IPS-NIHi7 (cell line): ENCODE results near the gene HS6ST2.
A peak's percentile ranks its signal among the peaks of the same experiment; 100 is the strongest.

Experiments used
- DNase-seq: peaks from one replicate; pipeline ENCODE4 v3.0.0; 2012; ENCODE audit warnings: mixed read lengths; ENCODE audit errors: extremely low spot score

The HS6ST2 gene

DNA sequence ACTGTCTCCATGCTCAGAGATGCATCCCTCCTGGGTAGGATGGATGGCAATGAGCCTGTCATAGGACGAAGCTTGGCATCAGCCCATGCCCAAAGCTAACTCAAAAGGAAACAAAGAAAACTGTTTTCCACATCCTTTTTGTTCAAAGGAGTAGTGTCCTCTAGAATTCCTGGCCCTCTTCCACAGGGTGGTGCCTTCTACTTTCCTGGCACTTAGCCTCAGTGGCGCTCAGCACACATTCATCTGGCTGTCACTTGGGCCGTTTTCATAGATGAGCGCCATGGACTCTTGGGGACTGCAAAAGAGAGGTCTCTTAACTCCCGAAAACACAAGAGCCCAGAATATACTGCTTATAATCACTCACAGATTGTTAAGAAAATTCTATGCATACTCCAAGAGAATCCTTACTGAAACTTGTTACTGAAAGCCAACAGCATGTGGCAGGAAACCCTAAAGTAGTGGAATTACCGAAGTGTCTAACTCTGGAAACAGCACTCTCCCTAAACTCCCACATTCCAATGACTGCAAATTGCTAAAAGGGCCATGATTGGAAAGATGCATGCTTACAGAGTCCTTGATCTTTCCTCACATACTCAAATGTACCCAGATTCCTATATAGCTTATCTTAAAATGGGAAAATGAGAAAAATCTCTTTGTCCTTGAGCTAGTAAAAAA lies 110.0 kb downstream of the HS6ST2 start:
- no peak for DNase-seq

DNA sequence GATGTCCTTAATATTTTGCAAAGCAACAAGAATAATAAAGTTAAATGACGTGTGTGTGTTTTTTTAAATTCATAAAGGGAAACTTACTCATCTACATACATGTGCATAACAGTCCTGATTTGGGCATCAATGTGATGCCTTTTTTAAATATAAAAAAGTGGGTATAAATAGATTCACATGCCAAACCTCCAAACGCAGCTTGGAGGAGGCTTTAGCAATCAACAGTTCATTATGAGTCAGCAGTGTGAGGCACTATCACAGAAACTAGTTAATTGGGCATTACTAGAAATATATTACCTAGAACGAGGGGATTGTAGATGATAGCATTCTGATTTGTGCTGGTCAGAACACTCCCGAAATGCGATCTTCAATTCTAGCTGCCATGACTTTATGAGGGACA lies 115.1 kb downstream of the HS6ST2 start:
- no peak for DNase-seq

DNA sequence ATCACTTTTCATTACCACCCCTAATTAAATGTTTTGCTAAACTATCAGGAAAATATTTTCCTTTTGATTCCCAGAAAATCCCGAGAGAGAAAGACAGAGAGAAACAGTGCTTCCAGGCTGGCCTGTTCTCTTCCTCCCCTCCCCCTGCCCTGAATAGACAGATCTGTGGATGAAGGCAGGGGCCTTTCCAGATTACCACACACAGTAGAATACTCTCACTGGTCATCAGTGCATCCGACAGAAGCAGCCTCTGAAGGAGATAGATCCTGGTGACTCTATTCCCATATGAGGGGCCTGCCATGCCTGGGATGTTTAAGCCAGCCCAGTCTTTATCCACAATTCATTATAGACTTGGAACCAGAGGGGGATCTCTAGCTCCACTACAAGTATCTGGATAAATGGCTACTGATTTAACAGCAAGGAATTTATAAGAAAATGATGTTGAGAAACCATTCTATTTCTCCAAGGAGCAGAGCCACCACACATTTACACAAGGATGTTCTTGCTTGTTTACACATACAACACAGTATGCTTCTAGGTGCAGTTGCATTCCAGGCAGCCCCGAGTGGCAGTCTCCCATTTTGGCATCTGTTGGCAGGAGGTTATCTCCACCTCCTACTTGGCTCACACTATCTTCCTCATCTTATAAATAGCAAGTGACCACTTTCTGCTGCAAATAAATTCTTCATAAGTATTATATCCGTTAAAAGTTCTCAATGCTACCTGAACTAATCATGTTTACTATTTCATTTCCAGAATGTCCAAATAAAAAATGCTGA lies 115.8 kb downstream of the HS6ST2 start:
- no peak for DNase-seq

DNA sequence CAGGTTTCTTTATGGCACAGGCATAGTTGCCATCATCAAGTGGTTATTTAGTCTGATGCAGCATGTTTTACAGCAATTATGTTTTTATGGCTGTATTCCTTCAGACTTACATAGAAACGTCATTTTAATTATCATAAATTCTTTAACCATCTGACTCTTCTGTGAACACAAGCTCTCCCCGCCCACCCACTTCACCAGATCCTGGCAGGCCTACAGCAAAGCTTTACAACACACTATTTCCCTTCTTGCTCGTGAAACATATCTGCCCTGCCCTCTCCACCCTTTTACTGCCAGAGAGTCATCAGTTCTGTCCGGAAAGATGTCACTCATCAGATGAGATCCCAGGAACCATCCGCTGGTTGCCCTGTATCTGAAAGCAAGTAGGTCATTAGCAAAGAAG lies 120.5 kb downstream of the HS6ST2 start:
- no peak for DNase-seq

DNA sequence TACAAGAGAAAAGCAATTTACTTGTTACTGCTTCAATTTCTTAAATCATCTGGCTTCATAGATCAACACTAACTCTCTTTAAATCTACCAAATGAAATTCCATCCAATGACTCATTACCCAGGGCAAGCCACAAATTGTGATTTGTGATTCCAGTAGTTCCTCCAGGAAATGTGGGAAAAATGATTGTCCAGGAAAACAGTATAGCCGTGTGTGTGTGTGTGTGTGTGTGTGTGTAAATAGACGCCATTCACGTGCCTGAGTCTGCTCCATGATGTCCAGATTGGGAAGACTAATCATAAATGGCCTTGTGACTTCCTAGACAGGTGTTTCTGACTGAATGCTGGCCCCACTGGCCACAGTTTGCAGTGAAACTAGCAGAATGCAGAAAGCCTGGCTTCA lies 121.3 kb downstream of the HS6ST2 start:
- DNase-seq: no peak

DNA sequence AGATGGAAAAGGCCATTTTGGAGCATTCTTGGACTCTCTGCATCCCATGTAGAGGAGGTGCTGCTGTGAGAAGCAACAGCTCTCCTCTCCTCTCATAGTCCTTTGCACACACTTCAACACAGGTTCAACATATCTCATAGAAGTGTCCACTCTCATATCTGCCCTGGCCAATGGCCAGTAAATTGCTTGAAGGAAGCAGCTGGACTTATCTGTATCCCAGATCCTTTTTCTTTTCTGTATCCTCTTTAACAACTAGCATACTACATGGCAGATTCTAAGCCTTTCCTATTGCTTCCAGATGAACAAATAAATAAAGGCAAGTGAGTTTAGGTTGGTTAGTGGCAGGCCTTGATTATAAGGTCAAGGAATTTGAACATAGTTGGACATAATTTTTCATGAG lies 122.0 kb downstream of the HS6ST2 start:
- no peak for DNase-seq

DNA sequence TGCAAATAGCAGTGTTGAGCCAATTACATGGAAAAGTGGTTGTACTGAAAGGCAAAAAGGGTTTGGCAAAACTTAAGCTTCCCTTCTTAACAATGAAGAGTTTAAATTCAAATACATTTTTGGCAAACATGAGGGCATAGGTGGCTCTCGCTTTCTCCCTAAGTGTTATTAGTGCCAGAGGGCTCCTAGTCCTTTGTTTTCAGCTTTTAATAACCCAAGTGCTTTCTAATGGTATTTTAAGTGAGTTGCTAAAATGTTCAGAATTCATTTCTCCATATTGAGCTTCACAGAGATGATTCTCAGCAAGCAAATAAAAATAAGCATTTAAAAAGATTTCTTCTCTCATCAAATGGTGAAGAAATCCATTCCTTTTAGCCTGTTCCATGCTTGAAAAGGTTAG lies 123.7 kb downstream of the HS6ST2 start:
- DNase-seq: no peak

DNA sequence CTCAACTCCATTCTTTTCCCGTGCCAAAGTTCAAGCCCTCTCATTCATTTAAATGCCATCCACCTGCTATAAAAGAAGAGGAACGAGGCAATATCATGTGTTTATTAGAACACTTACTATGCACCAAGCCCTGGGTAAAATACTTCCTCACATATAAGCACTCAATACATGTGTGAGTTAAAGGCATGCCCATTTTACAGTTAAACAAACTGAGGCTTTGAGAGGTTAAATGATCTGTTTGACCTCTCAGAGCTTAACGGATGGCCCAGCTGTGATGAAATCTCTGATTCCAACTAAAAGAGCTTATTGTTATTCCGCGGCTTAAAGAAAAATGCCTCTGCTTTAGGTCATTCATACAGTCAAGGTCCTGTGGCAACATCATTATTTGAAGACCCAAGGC lies 124.3 kb downstream of the HS6ST2 start:
- DNase-seq: no peak

DNA sequence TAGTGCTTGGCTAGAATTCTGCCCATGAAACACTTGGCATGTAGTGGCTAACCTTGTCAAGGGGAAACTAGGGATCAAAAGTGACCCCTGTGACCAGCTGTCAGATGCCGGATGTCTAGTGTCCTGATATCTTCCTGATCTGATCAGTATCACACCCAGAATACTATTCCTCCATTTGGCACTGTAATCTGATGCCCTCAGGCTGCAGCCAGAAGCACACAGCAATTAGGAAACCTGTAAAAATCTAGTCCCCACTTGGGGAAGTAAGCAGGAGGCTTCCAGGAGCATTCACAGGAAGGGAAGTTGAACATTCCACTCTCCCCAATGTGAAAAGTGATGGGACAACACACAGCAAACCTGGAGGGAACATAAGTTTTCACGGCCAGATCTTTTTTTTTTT lies 125.1 kb downstream of the HS6ST2 start:
- DNase-seq: no peak

DNA sequence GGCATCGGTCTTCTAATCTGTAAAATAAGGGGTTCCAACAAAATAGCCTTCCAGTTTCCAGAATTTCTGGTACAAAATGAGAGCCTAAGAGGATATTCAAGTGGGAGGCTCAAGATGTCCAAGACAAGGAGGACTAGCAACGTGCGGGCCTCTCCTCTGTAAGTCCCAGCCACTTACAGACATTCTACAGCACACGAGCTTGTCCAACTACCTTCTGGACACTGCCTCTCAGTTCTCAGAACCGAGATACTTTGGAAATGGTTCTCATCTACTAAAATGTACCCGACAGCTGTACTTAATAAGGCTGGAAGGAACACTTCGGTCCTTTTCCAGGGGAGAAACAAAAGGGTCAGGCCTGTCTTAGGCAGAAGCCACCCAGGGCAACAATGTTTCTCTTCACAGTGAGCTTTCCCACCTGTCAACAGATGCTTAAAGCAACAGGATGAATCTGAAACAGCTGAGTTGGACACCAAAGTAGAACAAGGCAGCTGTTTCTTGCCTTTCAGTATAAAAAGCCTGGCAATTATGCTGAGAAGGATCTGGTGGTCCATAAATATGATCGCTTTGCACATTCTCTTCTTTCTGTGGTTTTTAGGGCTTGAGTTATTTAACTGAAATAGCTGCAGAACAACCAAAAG lies 127.0 kb downstream of the HS6ST2 start:
- DNase-seq: no peak

DNA sequence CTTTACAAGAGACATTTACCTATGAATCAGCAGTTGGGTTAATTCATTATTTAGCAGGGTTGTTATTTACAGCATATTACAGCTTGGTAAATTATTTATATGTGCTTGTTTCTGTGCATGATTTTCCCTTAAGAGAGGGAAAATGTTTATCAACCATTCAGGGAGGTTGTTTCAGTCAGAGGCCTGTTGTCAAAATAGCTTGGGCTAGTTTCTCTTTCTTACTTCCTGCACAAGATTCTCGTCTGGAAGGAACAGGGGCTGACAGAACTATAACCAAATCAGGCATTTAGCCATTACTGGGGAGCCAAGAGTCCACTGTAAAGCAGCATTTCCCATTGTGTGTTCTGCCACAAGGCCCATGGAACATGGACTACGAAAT lies 135.8 kb downstream of the HS6ST2 start:
- no peak for DNase-seq

DNA sequence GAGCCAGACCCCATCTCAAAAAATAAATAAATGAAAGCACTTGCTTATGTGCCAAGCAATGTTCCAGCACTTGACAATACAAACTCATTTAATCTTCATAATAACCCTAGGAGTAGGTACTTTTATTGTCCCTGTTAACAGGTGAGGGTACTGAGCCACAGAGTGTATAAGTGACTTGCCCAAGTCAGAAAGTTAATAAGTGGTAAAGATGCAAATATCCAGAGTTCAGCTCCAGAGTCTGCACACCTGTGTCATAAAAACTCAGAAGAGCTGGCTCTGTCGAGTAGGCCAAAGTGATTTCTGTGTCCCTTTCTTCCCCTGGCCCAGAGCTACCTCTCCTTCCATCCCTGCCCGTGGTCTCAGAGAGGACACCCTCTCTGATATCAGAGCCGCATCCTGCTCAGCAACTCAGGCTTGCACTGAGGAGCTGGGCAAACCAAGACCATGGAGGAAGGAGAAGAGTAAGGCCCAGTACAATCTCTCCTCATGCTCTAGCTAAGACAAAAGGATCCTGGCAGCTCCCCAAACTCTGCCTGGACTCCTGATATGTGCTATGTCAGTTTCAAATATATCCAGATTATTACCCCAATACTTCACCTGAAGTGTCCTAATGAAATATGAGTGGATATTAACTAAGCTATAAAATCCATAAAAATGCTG lies 136.3 kb downstream of the HS6ST2 start:
- DNase-seq: no peak

DNA sequence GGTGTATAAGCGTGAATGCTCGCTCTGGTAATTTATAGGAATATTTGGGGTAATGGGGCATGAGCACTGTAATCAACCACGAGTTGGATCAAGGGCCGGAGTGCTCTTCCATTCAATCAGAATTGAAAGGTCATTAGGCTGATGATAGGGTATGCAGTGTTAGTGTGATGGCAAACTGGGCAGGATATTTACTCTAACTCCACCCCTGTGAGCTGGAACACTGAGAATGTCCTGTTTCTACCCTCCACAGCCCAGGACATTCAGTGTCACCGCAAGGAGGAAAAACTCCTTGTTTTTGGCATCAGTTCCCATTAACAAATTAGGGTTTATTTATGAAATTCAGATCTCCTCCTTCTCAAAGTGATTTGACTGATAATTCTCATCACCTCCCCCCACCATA lies 137.8 kb downstream of the HS6ST2 start:
- no peak for DNase-seq

DNA sequence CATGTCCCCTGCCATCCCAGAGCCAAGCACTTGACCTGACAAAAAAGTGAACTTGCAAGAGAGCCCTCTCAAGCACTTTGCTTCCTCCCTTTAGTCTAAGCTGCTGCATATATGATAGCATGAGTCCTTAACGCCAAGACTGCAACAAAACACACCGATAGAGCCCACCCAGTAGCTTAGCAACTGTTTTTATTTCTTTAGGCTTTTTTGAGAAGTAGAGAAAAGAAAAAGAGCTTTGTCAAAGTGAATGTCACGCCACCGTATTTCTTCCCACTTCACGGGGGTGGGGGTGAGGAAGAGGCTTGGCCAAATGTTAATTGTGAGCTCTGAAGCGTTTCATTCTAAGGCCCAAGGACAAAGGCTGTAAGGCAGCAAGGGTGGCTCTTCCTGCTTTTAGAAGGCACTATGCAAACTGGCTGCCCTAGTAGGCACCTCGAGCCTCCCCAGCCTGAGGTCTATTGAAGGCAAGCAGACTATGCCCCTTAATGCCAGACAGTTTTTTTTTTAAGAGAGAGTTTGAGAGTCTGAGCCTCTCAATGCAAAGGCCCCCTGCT lies 138.6 kb downstream of the HS6ST2 start:
- DNase-seq: no peak

DNA sequence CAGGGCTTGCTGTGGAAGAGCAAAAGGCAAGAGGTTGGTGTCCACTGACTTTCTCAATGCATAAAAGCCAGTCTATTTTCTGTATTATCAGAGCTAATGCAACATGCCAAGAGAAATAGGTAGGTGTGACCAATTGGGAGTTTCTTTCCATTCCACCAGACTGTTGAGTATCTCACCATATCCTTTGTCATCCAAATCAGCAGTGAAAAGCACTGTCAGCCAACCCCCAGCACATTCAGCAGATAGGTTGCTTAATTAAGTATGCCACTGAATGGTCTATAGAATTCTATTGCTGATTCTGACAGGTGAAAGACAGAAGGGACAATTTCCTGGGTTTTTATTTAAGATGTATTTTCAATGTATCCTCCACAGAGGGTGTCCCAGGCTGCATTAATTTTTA lies 139.8 kb downstream of the HS6ST2 start:
- DNase-seq: peak; percentile 41

DNA sequence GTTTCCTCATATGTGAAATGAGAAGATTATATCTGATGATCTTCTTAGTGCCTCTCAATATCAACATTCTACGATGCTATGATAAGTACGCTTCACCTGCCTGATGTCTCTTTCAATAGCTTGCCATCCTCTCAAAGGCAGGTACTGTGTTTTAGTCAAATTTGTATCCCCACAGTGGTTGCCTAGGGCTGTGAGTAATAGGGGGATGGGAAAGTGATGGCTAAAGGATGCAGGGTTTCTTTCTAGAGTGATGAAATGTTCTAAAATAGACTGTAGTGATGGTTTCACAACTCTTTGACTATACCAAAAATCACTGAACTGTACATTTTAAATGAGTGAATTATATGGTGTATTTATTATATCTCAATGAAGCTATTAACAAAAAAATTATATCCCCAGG lies 142.8 kb downstream of the HS6ST2 start:
- no peak for DNase-seq

DNA sequence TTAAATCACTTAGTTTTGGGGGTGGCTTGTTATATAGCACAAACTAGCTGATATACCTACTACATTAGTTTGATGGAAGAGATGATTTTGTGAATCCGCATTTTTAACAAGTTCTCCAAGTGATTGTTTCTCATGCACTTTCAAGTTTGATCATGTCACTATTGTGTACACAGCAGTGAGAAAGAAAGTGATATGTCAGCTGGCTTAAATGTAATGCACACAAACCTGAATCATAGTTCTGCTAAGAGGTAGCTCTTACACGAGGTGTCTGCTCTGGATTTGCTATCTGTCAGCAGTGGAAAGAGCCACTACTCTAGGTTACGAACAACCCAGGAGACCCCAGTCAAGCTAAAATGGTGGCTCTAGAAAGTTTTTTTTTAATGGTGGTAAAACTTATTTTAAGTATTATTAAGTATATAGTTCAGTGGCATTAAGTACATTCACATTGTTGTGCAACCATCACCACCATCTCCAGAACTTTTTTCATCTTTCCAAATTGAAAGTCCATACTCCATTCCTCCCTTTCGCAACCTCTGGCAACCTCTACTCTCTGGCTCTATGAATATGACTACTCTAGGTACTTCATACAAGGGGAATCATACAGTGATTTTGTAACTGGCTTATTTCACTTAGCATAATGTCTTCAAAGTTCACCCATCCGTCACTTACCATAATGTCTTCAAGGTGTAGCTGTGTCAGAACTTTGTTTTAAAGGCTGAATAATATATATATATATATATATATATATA lies 147.3 kb downstream of the HS6ST2 start:
- DNase-seq: no peak

DNA sequence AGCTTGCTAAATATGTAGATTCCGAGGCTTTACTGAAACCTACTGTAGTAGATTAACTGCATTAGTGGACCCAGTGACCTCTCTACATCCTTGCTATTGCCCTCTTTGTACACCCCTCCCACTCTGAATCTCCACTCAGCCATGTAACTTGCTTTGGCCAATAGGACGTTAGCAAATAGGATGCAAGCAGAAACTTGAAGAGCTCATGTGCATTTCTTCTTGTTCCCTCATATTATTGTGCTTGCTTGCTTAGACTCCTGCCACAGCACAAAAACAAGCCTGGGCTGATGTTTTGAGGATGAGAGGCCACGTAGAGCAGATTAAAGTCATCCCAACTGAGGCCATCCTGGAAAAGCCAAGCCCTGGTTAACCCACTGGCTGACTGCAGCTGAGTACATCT lies 147.9 kb downstream of the HS6ST2 start:
- DNase-seq: no peak

DNA sequence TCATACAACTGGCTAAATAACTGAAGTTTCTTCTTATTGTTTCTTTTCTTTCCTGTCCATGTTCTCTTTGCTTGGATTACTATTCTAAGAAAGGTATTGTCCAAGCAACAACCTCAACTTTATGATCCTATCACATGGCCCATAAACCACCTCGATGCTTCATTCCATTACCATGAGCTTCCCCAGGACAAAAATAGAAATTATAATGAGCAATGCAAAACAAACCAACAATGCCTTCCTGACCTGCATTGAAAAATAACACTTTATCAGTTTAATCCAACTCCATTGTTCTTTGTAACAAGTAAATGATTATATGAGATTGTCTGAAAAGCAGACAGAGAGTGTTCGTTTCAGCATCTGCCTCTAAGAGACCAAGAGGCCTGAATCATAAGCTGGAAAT lies 148.8 kb downstream of the HS6ST2 start:
- DNase-seq: no peak

DNA sequence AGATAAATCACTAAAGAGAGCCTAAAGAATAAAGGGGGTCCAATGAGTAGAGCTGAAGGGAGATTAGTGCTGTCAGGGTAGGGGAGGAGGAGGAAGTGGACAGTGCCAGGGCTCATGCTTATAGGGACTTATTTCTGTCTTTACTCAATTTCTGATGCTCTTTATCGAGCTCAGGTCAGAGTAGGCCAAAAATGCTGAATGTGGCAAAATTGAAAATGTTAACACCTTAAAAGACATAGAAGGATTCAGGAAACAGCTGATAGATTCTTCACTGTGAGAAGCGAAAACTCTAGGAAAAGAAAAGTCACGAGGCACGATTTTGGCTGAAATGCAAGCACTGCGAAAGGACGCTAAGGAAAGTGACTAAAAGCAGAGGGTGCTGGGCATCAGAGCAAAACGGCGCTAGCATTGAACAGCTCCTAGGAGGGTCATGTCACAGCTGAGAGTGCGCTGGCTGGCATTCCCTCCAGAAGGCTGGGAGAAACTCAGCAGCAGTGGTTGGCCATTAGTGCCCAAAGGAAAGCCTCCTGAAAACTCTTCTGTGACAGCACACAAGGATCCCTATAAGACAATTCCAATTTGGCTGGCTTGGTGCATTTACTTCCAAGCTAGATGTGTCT lies 150.9 kb downstream of the HS6ST2 start:
- no peak for DNase-seq

DNA sequence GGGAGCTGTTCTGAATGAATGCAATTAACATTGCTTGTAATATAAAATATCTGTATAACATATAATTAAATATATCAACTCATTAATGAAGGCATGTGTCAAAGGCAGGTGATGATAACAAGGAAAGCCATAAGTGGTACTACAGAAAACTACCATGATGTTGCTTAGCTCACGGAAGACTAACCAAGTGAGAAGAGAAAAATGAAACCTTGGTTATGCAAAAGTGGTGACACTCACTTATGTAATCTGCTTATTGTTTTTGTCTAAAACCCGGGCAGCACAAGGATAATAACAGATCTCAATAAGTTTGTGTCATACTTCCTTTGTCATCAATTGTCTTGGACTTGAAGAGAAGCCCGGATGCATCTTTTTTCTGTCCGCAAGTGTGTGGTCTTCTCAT lies 156.4 kb downstream of the HS6ST2 start:
- DNase-seq: no peak
